A549 (cell line): ENCODE results near the gene FNIP1. TPM values are rescaled to one million over a fixed set of nuclear protein-coding genes. Genes with fewer than 3 reads are reported as not detected.

Experiments used
- ATAC-seq, 2 experiments: fragments of 200-7000 bp in 1 of 2; fragments of >200 bp in 1 of 2; cut with Nextera tagmentation in 1 of 2; cut with Tn5 transposase in 1 of 2; 3 replicates each; pipeline versions ENCODE4 v1.8.0 to v1.9.1; 2018 to 2020; ENCODE audit warnings: mild to moderate bottlenecking in 1 of 2, moderate library complexity in 1 of 2
- CTCF ChIA-PET: fragments of 300-600 bp; sonication (Branson Sonifier 250); formaldehyde crosslinking; extraction: SDS; loops from one replicate; lab custom pipeline; 2021; ENCODE audit warnings: antibody characterized with exemption, inconsistent platforms; lab: Yijun Ruan, JAX
- POLR2A ChIA-PET: fragments of 350-600 bp; formaldehyde crosslinking; extraction: SDS; loops from one replicate; lab custom pipeline; 2021; ENCODE audit warnings: antibody characterized with exemption, inconsistent platforms; lab: Yijun Ruan, JAX
- DNase-seq, 2 experiments: peaks; one replicate each; pipeline versions ENCODE4 v3.0.0 to v3.0.0-alpha.2; 2011 to 2016; ENCODE audit warnings: low read depth in 1 of 2, low spot score in 1 of 2
- FAIRE-seq: peaks from 2 replicates; lab custom pipeline; 2011; peaks lifted over from hg19 to GRCh38; lab: Jason Lieb, UNC
- H3K27ac ChIP-seq, 2 experiments: fragments of >200 bp; sonication (Bioruptor Twin); formaldehyde crosslinking; 3 replicates each; pipeline ENCODE4 v1.5.1; 2016 to 2017
- H3K4me1 ChIP-seq: fragments of >200 bp; sonication (Bioruptor Twin); formaldehyde crosslinking; 3 replicates; pipeline ENCODE4 v1.6.1; 2016
- H3K4me2 ChIP-seq: fragments of >200 bp; sonication (Bioruptor Twin); formaldehyde crosslinking; 3 replicates; pipeline ENCODE4 v1.6.1; 2016
- H3K4me3 ChIP-seq: fragments of >200 bp; sonication (Bioruptor Twin); formaldehyde crosslinking; 3 replicates; pipeline ENCODE4 v1.5.1; 2016
- H3K9me3 ChIP-seq: fragments of >200 bp; sonication (Bioruptor Twin); formaldehyde crosslinking; 3 replicates; pipeline ENCODE4 v1.6.1; 2016
- CBX2 ChIP-seq: fragments of 200-600 bp; sonication (generic); IDR thresholded peaks from 2 replicates; pipeline ENCODE4 v1.6.1; 2016; ENCODE audit warnings: low read depth, mild to moderate bottlenecking, borderline replicate concordance
- CBX8 ChIP-seq: fragments of 200-600 bp; sonication (generic); IDR thresholded peaks from 2 replicates; pipeline ENCODE4 v1.6.1; 2016
- CEBPB ChIP-seq, 2 experiments: fragments of >200 bp in 1 of 2; sonication (Bioruptor Twin) in 1 of 2; formaldehyde crosslinking in 1 of 2; IDR thresholded peaks; 2 replicates each; pipeline ENCODE4 v1.6.1; 2012 to 2016
- CHD4 ChIP-seq: fragments of 200-600 bp; sonication (generic); IDR thresholded peaks from 2 replicates; pipeline ENCODE4 v1.6.1; 2016; ENCODE audit warnings: antibody characterized with exemption, mild to moderate bottlenecking, borderline replicate concordance
- EP300 ChIP-seq, 2 experiments: fragments of >200 bp; sonication (Bioruptor Twin); formaldehyde crosslinking; IDR thresholded peaks; 2 replicates in 1 of 2; 3 replicates in 1 of 2; pipeline ENCODE4 v1.6.1; 2016 to 2017
- ESRRA ChIP-seq: fragments of 150-350 bp; IDR thresholded peaks from 2 replicates; pipeline ENCODE4 v1.6.1; 2014; ENCODE audit warnings: mild to moderate bottlenecking, low read length, borderline replicate concordance
- GATA3 ChIP-seq: IDR thresholded peaks from 2 replicates; pipeline ENCODE4 v1.6.1; 2012; ENCODE audit warnings: borderline replicate concordance
- HEYL ChIP-seq: fragments of 250-450 bp; sonication (Bioruptor Pico); IDR thresholded peaks from 2 replicates; pipeline ENCODE4 v1.8.0; 2021; ENCODE audit warnings: mild to moderate bottlenecking, moderate library complexity
- HOXA7 ChIP-seq: fragments of 250-450 bp; sonication (Bioruptor Pico); IDR thresholded peaks from 2 replicates; pipeline ENCODE4 v1.5.0; 2020; ENCODE audit warnings: mild to moderate bottlenecking, moderate library complexity
- JUN ChIP-seq, 2 experiments: fragments of >200 bp; sonication (Bioruptor Twin); formaldehyde crosslinking; IDR thresholded peaks; 2 replicates in 1 of 2; 3 replicates in 1 of 2; pipeline ENCODE4 v1.6.1; 2016 to 2017
- JUNB ChIP-seq: fragments of >200 bp; sonication (Bioruptor Twin); formaldehyde crosslinking; IDR thresholded peaks from 2 replicates; pipeline ENCODE4 v1.6.1; 2016
- KDM5A ChIP-seq: fragments of 200-600 bp; sonication (generic); IDR thresholded peaks from 2 replicates; pipeline ENCODE4 v1.6.1; 2016; ENCODE audit warnings: antibody characterized with exemption, mild to moderate bottlenecking
- MAZ ChIP-seq: fragments of 150-350 bp; IDR thresholded peaks from 2 replicates; pipeline ENCODE4 v1.6.1; 2014; ENCODE audit warnings: antibody characterized with exemption, low read depth, low read length, borderline replicate concordance
- MYC ChIP-seq: IDR thresholded peaks from 2 replicates; pipeline ENCODE4 v1.6.1; 2012; ENCODE audit warnings: mild to moderate bottlenecking, inconsistent platforms, low read length, improper control_type of control experiment, borderline replicate concordance
- NFE2L2 ChIP-seq: fragments of 150-350 bp; conservative IDR thresholded peaks from 2 replicates; pipeline ENCODE4 v1.6.1; 2014; ENCODE audit warnings: low read length
- PHF8 ChIP-seq: fragments of 200-600 bp; sonication (generic); IDR thresholded peaks from 2 replicates; pipeline ENCODE4 v1.6.1; 2016; ENCODE audit warnings: low read depth, mild to moderate bottlenecking, antibody characterized with exemption, moderate library complexity, borderline replicate concordance
- RAD21 ChIP-seq, 2 experiments: fragments of >200 bp in 1 of 2; sonication (Bioruptor Twin) in 1 of 2; formaldehyde crosslinking in 1 of 2; IDR thresholded peaks in 1 of 2; conservative IDR thresholded peaks in 1 of 2; 2 replicates in 1 of 2; 3 replicates in 1 of 2; pipeline ENCODE4 v1.6.1; 2012 to 2018; ENCODE audit warnings: inconsistent platforms in 1 of 2
- RARB ChIP-seq: fragments of 250-450 bp; sonication (Bioruptor Pico); IDR thresholded peaks from 2 replicates; pipeline ENCODE4 v1.8.0; 2021; ENCODE audit warnings: mild to moderate bottlenecking, moderate library complexity
- SMC3 ChIP-seq: fragments of >200 bp; sonication (Bioruptor Twin); formaldehyde crosslinking; IDR thresholded peaks from 3 replicates; pipeline ENCODE4 v1.6.1; 2018; ENCODE audit warnings: inconsistent platforms
- SREBF2 ChIP-seq: fragments of 450-650 bp; IDR thresholded peaks from 2 replicates; pipeline ENCODE4 v1.6.1; 2014; ENCODE audit warnings: mild to moderate bottlenecking, moderate library complexity
- ZC3H11A ChIP-seq: fragments of 450-650 bp; IDR thresholded peaks from 2 replicates; pipeline ENCODE4 v1.6.1; 2014; ENCODE audit warnings: antibody characterized with exemption, mild to moderate bottlenecking
- ZNF302 ChIP-seq: fragments of 250-450 bp; sonication (Bioruptor Pico); IDR thresholded peaks from 2 replicates; pipeline ENCODE4 v1.9.0; 2021; ENCODE audit warnings: inconsistent platforms, mild to moderate bottlenecking, moderate library complexity
- ZSCAN20 ChIP-seq: fragments of 250-450 bp; sonication (Bioruptor Pico); IDR thresholded peaks from 2 replicates; pipeline ENCODE4 v1.8.0; 2022; ENCODE audit warnings: mild to moderate bottlenecking, moderate library complexity
- WGBS: methylation state at CpG from one replicate; pipeline ENCODE4 v1.1.6; 2017; ENCODE audit errors: missing lambda C conversion rate; 5-methylcytosine and 5-hydroxymethylcytosine counted together
- polyA plus RNA-seq, 4 experiments: library from polyadenylated mRNA; depleted of rRNA in 3 of 4; stranded (reverse); fragments of >200 nt; fragmentation: RNase III in 1 of 4; extraction: RNeasy Plus Mini Kit Qiagen cat#74134 plus additional on column Dnase treatment in 1 of 4; gene quantifications; 2 replicates in 3 of 4; 3 replicates in 1 of 4; pipeline ENCODE4 v1.2.3, GENCODE V29; 2011 to 2017
- TF ChIP-seq, protein P1 (sequence below): IDR thresholded peaks from 2 replicates; pipeline ENCODE4 v1.6.1; 2012
- TF ChIP-seq, protein P2 (sequence below): fragments of >200 bp; sonication (Bioruptor Twin); formaldehyde crosslinking; IDR thresholded peaks from 3 replicates; pipeline ENCODE4 v1.6.1; 2016
- TF ChIP-seq, protein P3 (sequence below): fragments of 450-650 bp; IDR thresholded peaks from 2 replicates; pipeline ENCODE4 v1.6.1; 2014; ENCODE audit warnings: antibody characterized with exemption
- TF ChIP-seq, protein P4 (sequence below): IDR thresholded peaks from 2 replicates; pipeline ENCODE4 v1.6.1; 2012; ENCODE audit warnings: low read depth, borderline replicate concordance

The FNIP1 gene
- polyA plus RNA-seq, 2 of the 4 experiments (the other 2 are of a cell fraction), result 7.5 to 9.6 TPM

DNA sequence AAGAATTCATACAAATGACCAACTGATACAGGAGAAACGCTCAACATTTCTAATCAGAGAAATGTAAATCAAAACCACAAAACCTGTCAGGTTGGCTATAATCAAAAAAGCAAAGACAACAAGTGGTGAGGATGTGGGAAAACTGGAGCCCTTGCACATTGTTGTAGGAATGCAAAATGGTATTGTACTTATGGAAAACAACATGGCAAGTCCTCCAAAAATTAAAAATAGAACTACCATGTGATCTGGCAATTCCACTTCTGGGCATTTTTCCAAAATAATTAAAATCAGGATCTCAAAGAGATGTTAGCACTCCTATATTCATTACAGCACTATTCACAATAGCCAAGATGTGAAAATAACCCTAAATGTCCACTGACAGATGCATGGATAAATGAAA, 76.1 kb downstream of the FNIP1 start:
- FAIRE-seq (no peak), DNase-seq (no peak), ATAC-seq (no peak)
- Histone ChIP-seq H3K4me2 (no peak overlapping the region), H3K27ac (no peak overlapping the region), H3K4me3 (no peak overlapping the region), H3K9me3 (no peaks in the 10 kb centered on the region), H3K4me1 (no peaks in the 10 kb centered on the region)
- CTCF ChIA-PET, result no interaction called here
- POLR2A ChIA-PET, result no interaction called here
- 86% methylated on average over 1 of the region's 1 CpG for WGBS
- TF ChIP-seq EP300 (IDR thresholded peaks at IDR 0.05) (no peak), RAD21 (conservative IDR thresholded peaks at IDR 0.05 in 1 of 2, IDR thresholded peaks at IDR 0.05 in 1 of 2) (no peak), ZSCAN20 (CRISPR knock-in tag) (no peak), HOXA7 (CRISPR knock-in tag) (no peak), GATA3 (no peak), PHF8 (no peak), JUNB (no peak), HEYL (CRISPR knock-in tag) (no peak), CBX8 (no peak), ZC3H11A (no peak), JUN (IDR thresholded peaks at IDR 0.05) (no peak), SMC3 (no peak), CEBPB (IDR thresholded peaks at IDR 0.05) (no peak), ESRRA (no peak), MAZ (no peak), CHD4 (no peak), ZNF302 (CRISPR knock-in tag) (no peak)
- TF ChIP-seq, protein P1, sequence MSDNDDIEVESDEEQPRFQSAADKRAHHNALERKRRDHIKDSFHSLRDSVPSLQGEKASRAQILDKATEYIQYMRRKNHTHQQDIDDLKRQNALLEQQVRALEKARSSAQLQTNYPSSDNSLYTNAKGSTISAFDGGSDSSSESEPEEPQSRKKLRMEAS, result no peak
- TF ChIP-seq, protein P2, sequence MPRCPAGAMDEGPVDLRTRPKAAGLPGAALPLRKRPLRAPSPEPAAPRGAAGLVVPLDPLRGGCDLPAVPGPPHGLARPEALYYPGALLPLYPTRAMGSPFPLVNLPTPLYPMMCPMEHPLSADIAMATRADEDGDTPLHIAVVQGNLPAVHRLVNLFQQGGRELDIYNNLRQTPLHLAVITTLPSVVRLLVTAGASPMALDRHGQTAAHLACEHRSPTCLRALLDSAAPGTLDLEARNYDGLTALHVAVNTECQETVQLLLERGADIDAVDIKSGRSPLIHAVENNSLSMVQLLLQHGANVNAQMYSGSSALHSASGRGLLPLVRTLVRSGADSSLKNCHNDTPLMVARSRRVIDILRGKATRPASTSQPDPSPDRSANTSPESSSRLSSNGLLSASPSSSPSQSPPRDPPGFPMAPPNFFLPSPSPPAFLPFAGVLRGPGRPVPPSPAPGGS, result no peak
- TF ChIP-seq, protein P3, sequence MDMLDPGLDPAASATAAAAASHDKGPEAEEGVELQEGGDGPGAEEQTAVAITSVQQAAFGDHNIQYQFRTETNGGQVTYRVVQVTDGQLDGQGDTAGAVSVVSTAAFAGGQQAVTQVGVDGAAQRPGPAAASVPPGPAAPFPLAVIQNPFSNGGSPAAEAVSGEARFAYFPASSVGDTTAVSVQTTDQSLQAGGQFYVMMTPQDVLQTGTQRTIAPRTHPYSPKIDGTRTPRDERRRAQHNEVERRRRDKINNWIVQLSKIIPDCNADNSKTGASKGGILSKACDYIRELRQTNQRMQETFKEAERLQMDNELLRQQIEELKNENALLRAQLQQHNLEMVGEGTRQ, result no peak

DNA sequence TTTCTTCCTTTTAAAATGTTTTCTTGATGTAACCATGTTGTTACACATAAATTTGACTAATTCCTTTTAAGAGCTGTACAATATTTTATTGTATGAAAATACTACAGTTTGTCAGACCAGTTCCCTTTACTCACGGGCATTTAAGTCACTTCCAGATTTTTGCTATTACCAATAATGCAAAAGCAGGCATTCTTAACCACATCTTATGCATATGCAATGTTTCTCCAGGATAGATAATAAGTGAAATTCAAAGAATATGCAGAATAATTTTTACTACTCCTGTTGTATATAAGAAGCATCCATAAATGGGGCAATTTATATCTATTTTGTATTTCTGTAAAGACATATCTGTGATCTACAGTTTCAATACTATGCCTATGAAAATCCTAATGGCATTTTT, 77.3 kb downstream of the FNIP1 start:
- ATAC-seq, result no peak
- 96% methylated on average over 1 of the region's 1 CpG for WGBS

More for the DNA sequence above, 77.3 kb downstream of the FNIP1 start:
- peak; percentile 39 for FAIRE-seq
- TF ChIP-seq CBX2, result no peak
- TF ChIP-seq SREBF2, result no peak
- TF ChIP-seq EP300 (IDR thresholded peaks at IDR 0.05), result no peak
- TF ChIP-seq MYC, result no peak
- no peak for TF ChIP-seq KDM5A
- TF ChIP-seq, protein P4, sequence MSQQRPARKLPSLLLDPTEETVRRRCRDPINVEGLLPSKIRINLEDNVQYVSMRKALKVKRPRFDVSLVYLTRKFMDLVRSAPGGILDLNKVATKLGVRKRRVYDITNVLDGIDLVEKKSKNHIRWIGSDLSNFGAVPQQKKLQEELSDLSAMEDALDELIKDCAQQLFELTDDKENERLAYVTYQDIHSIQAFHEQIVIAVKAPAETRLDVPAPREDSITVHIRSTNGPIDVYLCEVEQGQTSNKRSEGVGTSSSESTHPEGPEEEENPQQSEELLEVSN, result no peak
- no peak for TF ChIP-seq RARB
- TF ChIP-seq NFE2L2, result no peak
- TF ChIP-seq, all 56 proteins: peak for 0
- no peaks in the 10 kb centered on the region for H3K9me3 ChIP-seq
- CTCF ChIA-PET, result interaction anchor here (1.1 kb wide), 1 partner anchor 9 kb away, joined by 3 read pairs; no protein-coding TSS in a partner anchor
- no peaks in the 10 kb centered on the region for H3K4me1 ChIP-seq
- H3K27ac ChIP-seq, result no peak overlapping the region
- H3K4me2 ChIP-seq, result no peak overlapping the region
- POLR2A ChIA-PET, result no interaction called here
- H3K4me3 ChIP-seq, result no peak overlapping the region
- no peak for DNase-seq
